H1 (cell line): ENCODE measurements around the gene SDR39U1.

ENCODE experiments used
- CBX5 ChIP-seq: fragments of 300-800, 300-1000 bp; sonication (generic); IDR thresholded peaks from 2 replicates; pipeline ENCODE4 v1.7.1; 2016; ENCODE audit warnings: antibody characterized with exemption, low read length, low read depth
- FOSL1 ChIP-seq: IDR thresholded peaks from 2 replicates; pipeline ENCODE4 v1.6.1; 2011; ENCODE audit warnings: mild to moderate bottlenecking, low read depth, low read length, moderate library complexity; ENCODE audit not compliant: insufficient read depth
- TBP ChIP-seq: IDR thresholded peaks from 2 replicates; pipeline ENCODE4 v1.6.1; 2011; ENCODE audit warnings: low read depth, low read length, improper control_type of control experiment
- YY1 ChIP-seq: IDR thresholded peaks from 2 replicates; pipeline ENCODE4 v1.6.1; 2011; ENCODE audit warnings: low read depth, mild to moderate bottlenecking, low read length
- TF ChIP-seq, protein P1 (sequence below), 3 experiments: IDR thresholded peaks; 1 replicate in 2 of 3; 2 replicates in 1 of 3; pipeline versions ENCODE4 v1.5.1 to v1.6.1; 2011; ENCODE audit warnings: low read length in 3 of 3, mild to moderate bottlenecking in 3 of 3, inconsistent platforms in 2 of 3, low read depth in 1 of 3, moderate library complexity in 1 of 3; ENCODE audit not compliant: insufficient read depth in 1 of 3; ENCODE audit errors: control extremely low read depth in 1 of 3
- TF ChIP-seq, protein P2 (sequence below): IDR thresholded peaks from 2 replicates; pipeline ENCODE4 v1.6.1; 2012; ENCODE audit warnings: inconsistent platforms

- TF ChIP-seq, protein P1, sequence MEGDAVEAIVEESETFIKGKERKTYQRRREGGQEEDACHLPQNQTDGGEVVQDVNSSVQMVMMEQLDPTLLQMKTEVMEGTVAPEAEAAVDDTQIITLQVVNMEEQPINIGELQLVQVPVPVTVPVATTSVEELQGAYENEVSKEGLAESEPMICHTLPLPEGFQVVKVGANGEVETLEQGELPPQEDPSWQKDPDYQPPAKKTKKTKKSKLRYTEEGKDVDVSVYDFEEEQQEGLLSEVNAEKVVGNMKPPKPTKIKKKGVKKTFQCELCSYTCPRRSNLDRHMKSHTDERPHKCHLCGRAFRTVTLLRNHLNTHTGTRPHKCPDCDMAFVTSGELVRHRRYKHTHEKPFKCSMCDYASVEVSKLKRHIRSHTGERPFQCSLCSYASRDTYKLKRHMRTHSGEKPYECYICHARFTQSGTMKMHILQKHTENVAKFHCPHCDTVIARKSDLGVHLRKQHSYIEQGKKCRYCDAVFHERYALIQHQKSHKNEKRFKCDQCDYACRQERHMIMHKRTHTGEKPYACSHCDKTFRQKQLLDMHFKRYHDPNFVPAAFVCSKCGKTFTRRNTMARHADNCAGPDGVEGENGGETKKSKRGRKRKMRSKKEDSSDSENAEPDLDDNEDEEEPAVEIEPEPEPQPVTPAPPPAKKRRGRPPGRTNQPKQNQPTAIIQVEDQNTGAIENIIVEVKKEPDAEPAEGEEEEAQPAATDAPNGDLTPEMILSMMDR (IDR thresholded peaks at IDR 0.05; ENCODE audit: control extremely low read depth in 1 of 3, insufficient read depth in 1 of 3, low read depth in 1 of 3, low read length in 3 of 3): peak; percentile 87 to 100 (median 99)
- no peak for TF ChIP-seq TBP
- TF ChIP-seq, protein P2, sequence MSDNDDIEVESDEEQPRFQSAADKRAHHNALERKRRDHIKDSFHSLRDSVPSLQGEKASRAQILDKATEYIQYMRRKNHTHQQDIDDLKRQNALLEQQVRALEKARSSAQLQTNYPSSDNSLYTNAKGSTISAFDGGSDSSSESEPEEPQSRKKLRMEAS: 0 out of 2 replicates have a peak, but pooled peaks have one; percentile 32
- TF ChIP-seq CBX5: no peak
- no peak for TF ChIP-seq FOSL1
- no peak for TF ChIP-seq YY1
These were observed 10.9 kb downstream of the SDR39U1 start for GRCh38 chr14:24431569-24432258.
